ENCODE data around the gene ARHGAP24. TPM values are rescaled to one million over a fixed set of nuclear protein-coding genes. Genes with fewer than 3 reads are reported as not detected.

ARHGAP24 gene
- total RNA-seq, 1 experiment from 2014 or later = 1.3 TPM

GRCh38 chr4:85966373-85966772 is 491.4 kb downstream of the ARHGAP24 start:
- Histone ChIP-seq H3K9me2 (ENCODE audit: insufficient read depth) (no peaks in the 10 kb centered on the region), H3K36me3 (ENCODE audit: control insufficient read depth in 1 of 2, insufficient read depth in 2 of 2, low read length in 2 of 2) (no peaks in the 10 kb centered on the region), H2AFZ (ENCODE audit: low read depth, low read length, poor library complexity, severe bottlenecking) (no peak overlapping the region), H4K20me1 (ENCODE audit: insufficient read depth) (no peaks in the 10 kb centered on the region), H3K4me3 (replicated peaks in 1 of 2; ENCODE audit: low read depth in 1 of 2, low read length in 2 of 2) (no peak overlapping the region), H3K9ac (ENCODE audit: low read length) (no peak overlapping the region), H3K4me2 (ENCODE audit: low read length) (no peak overlapping the region), H3K9me3 (ENCODE audit: control insufficient read depth in 1 of 2, insufficient read depth in 1 of 2, low read depth in 1 of 2, low read length in 2 of 2) (no peaks in the 10 kb centered on the region), H3K27me3 (ENCODE audit: insufficient read depth, low read length) (no peaks in the 10 kb centered on the region), H3K4me1 (ENCODE audit: control insufficient read depth in 1 of 2, insufficient read depth in 2 of 2, low read length in 2 of 2) (no peaks in the 10 kb centered on the region), H3K79me2 (ENCODE audit: insufficient read depth, low read length) (no peaks in the 10 kb centered on the region), H3K27ac (ENCODE audit: low read depth, low read length) (no peak overlapping the region)
- no peak for ATAC-seq
- ChIA-PET RAD21 (ENCODE audit: low non-redundant PET in 1 of 2, low total read pairs in 2 of 2, uncharacterized antibody in 2 of 2, unreplicated experiment in 2 of 2) (no interaction called here), CTCF (no interaction called here), POLR2A (no interaction called here)
- BruUV-seq (replicated peaks) = no TSS peak
- no peak for DNase-seq (ENCODE audit: low read depth, low spot score)
- TF ChIP-seq, protein P1, sequence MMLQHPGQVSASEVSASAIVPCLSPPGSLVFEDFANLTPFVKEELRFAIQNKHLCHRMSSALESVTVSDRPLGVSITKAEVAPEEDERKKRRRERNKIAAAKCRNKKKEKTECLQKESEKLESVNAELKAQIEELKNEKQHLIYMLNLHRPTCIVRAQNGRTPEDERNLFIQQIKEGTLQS (IDR thresholded peaks at IDR 0.05) = no peak
- no peak for TF ChIP-seq TCF7L2 (IDR thresholded peaks at IDR 0.05; ENCODE audit: borderline replicate concordance, extremely low read depth, insufficient read depth, insufficient read length)
- TF ChIP-seq, protein P2, sequence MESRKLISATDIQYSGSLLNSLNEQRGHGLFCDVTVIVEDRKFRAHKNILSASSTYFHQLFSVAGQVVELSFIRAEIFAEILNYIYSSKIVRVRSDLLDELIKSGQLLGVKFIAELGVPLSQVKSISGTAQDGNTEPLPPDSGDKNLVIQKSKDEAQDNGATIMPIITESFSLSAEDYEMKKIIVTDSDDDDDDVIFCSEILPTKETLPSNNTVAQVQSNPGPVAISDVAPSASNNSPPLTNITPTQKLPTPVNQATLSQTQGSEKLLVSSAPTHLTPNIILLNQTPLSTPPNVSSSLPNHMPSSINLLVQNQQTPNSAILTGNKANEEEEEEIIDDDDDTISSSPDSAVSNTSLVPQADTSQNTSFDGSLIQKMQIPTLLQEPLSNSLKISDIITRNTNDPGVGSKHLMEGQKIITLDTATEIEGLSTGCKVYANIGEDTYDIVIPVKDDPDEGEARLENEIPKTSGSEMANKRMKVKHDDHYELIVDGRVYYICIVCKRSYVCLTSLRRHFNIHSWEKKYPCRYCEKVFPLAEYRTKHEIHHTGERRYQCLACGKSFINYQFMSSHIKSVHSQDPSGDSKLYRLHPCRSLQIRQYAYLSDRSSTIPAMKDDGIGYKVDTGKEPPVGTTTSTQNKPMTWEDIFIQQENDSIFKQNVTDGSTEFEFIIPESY (IDR thresholded peaks at IDR 0.05; ENCODE audit: extremely low read depth, insufficient replicate concordance, low read length) = no peak
- TF ChIP-seq YY1 (IDR thresholded peaks at IDR 0.05; ENCODE audit: extremely low read depth, insufficient replicate concordance, low read depth, low read length) = no peak
- no peak for TF ChIP-seq SRF (IDR thresholded peaks at IDR 0.05; ENCODE audit: low read depth)
- no peak for TF ChIP-seq RAD21 (IDR thresholded peaks at IDR 0.05; ENCODE audit: low read depth)
- no peak for TF ChIP-seq CBX3 (IDR thresholded peaks at IDR 0.05; ENCODE audit: low read depth)
- TF ChIP-seq EZH2 (IDR thresholded peaks at IDR 0.05) = no peak
- TF ChIP-seq ELF1 (IDR thresholded peaks at IDR 0.05; ENCODE audit: borderline replicate concordance, low read depth) = no peak
- TF ChIP-seq EGR1 (IDR thresholded peaks at IDR 0.05; ENCODE audit: low read depth) = no peak
- TF ChIP-seq CTCF (IDR thresholded peaks at IDR 0.05 in 2 of 3, conservative IDR thresholded peaks at IDR 0.05 in 1 of 3; ENCODE audit: borderline replicate concordance in 1 of 3, insufficient read depth in 1 of 3, low read depth in 2 of 3, low read length in 2 of 3) = no peak
- TF ChIP-seq POLR2AphosphoS5 (IDR thresholded peaks at IDR 0.05; ENCODE audit: low read depth, low read length) = no peak
- no peak for TF ChIP-seq CEBPB (IDR thresholded peaks at IDR 0.05; ENCODE audit: low read depth)
- no peak for TF ChIP-seq POLR2A (IDR thresholded peaks at IDR 0.05; ENCODE audit: borderline replicate concordance, extremely low read depth, insufficient read depth, insufficient read length)
- TF ChIP-seq, protein P3, sequence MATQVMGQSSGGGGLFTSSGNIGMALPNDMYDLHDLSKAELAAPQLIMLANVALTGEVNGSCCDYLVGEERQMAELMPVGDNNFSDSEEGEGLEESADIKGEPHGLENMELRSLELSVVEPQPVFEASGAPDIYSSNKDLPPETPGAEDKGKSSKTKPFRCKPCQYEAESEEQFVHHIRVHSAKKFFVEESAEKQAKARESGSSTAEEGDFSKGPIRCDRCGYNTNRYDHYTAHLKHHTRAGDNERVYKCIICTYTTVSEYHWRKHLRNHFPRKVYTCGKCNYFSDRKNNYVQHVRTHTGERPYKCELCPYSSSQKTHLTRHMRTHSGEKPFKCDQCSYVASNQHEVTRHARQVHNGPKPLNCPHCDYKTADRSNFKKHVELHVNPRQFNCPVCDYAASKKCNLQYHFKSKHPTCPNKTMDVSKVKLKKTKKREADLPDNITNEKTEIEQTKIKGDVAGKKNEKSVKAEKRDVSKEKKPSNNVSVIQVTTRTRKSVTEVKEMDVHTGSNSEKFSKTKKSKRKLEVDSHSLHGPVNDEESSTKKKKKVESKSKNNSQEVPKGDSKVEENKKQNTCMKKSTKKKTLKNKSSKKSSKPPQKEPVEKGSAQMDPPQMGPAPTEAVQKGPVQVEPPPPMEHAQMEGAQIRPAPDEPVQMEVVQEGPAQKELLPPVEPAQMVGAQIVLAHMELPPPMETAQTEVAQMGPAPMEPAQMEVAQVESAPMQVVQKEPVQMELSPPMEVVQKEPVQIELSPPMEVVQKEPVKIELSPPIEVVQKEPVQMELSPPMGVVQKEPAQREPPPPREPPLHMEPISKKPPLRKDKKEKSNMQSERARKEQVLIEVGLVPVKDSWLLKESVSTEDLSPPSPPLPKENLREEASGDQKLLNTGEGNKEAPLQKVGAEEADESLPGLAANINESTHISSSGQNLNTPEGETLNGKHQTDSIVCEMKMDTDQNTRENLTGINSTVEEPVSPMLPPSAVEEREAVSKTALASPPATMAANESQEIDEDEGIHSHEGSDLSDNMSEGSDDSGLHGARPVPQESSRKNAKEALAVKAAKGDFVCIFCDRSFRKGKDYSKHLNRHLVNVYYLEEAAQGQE (IDR thresholded peaks at IDR 0.05; ENCODE audit: low read depth) = no peak
- TF ChIP-seq ZNF274 (IDR thresholded peaks at IDR 0.05; ENCODE audit: low read depth, low read length) = no peak
- TF ChIP-seq ZFX (IDR thresholded peaks at IDR 0.05) = no peak
- no peak for TF ChIP-seq EZH2phosphoT487 (IDR thresholded peaks at IDR 0.05; ENCODE audit: borderline replicate concordance)
- TF ChIP-seq SP1 (IDR thresholded peaks at IDR 0.05; ENCODE audit: low read depth) = no peak
- TF ChIP-seq SIN3A (IDR thresholded peaks at IDR 0.05; ENCODE audit: low read depth) = no peak
- intact Hi-C loops (cut with micrococcal nuclease) = no loop called here
